H1 (cell line): ENCODE data around the gene TSPEAR. TPM values are rescaled to one million over a fixed set of nuclear protein-coding genes. Genes with fewer than 3 reads are reported as not detected.
A peak's percentile ranks its signal among the peaks of the same experiment; 100 is the strongest.

Experiments
- CTCF ChIA-PET: fragments of 300-600 bp; sonication (Branson Sonifier 250); formaldehyde crosslinking; loops from one replicate; lab custom pipeline; 2021; ENCODE audit not compliant: partially characterized antibody; lab: Charles Lee
- POLR2A ChIA-PET: fragments of 300-600 bp; sonication (Branson Sonifier 250); formaldehyde crosslinking; loops from one replicate; lab custom pipeline; 2021; ENCODE audit warnings: inconsistent platforms; ENCODE audit not compliant: partially characterized antibody; lab: Charles Lee
- DNase-seq, 2 experiments: peaks; one replicate each; pipeline versions ENCODE4 v3.0.0 to v3.0.0-alpha.2; 2010 to 2022; ENCODE audit warnings: low spot score in 2 of 2, low read depth in 1 of 2, mixed read lengths in 1 of 2
- FAIRE-seq: peaks from 2 replicates; lab custom pipeline; 2011; peaks lifted over from hg19 to GRCh38; lab: Jason Lieb, UNC
- H2AFZ ChIP-seq: 2 replicates; pipeline ENCODE4 v1.8.1; 2012; ENCODE audit warnings: low read length, inconsistent platforms
- H2AK5ac ChIP-seq: 2 replicates; pipeline ENCODE4 v1.6.1; 2013; ENCODE audit warnings: low read depth, low read length
- H2BK120ac ChIP-seq: replicated peaks from 2 replicates; pipeline ENCODE3; 2013; ENCODE audit warnings: low read depth, low read length, inconsistent platforms
- H2BK12ac ChIP-seq: 2 replicates; pipeline ENCODE4 v1.6.1; 2013; ENCODE audit warnings: low read depth, low read length
- H2BK15ac ChIP-seq: 2 replicates; pipeline ENCODE4 v1.6.1; 2013; ENCODE audit warnings: low read length
- H2BK20ac ChIP-seq: 2 replicates; pipeline ENCODE4 v1.6.1; 2013; ENCODE audit warnings: low read length
- H2BK5ac ChIP-seq: 2 replicates; pipeline ENCODE4 v1.6.1; 2013; ENCODE audit warnings: low read depth, low read length
- H3K14ac ChIP-seq: 2 replicates; pipeline ENCODE4 v1.6.1; 2013; ENCODE audit warnings: inconsistent platforms; ENCODE audit not compliant: insufficient read length
- H3K18ac ChIP-seq: 2 replicates; pipeline ENCODE4 v1.6.1; 2013; ENCODE audit warnings: low read length; ENCODE audit errors: extremely low read depth
- H3K23ac ChIP-seq: 2 replicates; pipeline ENCODE4 v1.6.1; 2013; ENCODE audit warnings: inconsistent platforms; ENCODE audit not compliant: insufficient read length
- H3K23me2 ChIP-seq: 2 replicates; pipeline ENCODE4 v1.6.1; 2013; ENCODE audit warnings: low read depth, low read length
- H3K27ac ChIP-seq: 2 replicates; pipeline ENCODE4 v1.6.1; 2011; ENCODE audit warnings: low read depth, low read length, inconsistent platforms
- H3K27me3 ChIP-seq, 4 experiments: replicated peaks in 1 of 4; 1 replicate in 1 of 4; 2 replicates in 3 of 4; pipeline versions ENCODE4 v1.6.1 to v1.8.1; 2011 to 2013; ENCODE audit warnings: low read length in 3 of 4, mild to moderate bottlenecking in 3 of 4, inconsistent platforms in 2 of 4, mixed read lengths in 2 of 4, moderate library complexity in 1 of 4; ENCODE audit not compliant: control insufficient read depth in 3 of 4, insufficient read depth in 3 of 4; ENCODE audit errors: extremely low read depth in 1 of 4
- H3K36me3 ChIP-seq, 4 experiments: 2 replicates each; pipeline versions ENCODE4 v1.6.1 to v1.8.1; 2011 to 2013; ENCODE audit warnings: mild to moderate bottlenecking in 4 of 4, low read length in 3 of 4, moderate library complexity in 2 of 4, control low read depth in 1 of 4, inconsistent platforms in 1 of 4; ENCODE audit not compliant: insufficient read depth in 4 of 4, control insufficient read depth in 2 of 4
- H3K4ac ChIP-seq: replicated peaks from 2 replicates; pipeline ENCODE3; 2013; ENCODE audit warnings: low read length, low read depth, mixed read lengths, inconsistent platforms; ENCODE audit not compliant: insufficient read length
- H3K4me1 ChIP-seq, 4 experiments: replicated peaks in 1 of 4; 1 replicate in 1 of 4; 2 replicates in 3 of 4; pipeline versions ENCODE4 v1.6.1 to v1.8.1; 2011 to 2013; ENCODE audit warnings: low read length in 3 of 4, inconsistent platforms in 2 of 4, mixed read lengths in 1 of 4; ENCODE audit not compliant: insufficient read depth in 4 of 4, control insufficient read depth in 3 of 4
- H3K4me2 ChIP-seq, 2 experiments: 2 replicates each; pipeline versions ENCODE4 v1.6.1 to v1.8.1; 2011 to 2013; ENCODE audit warnings: low read depth in 2 of 2, low read length in 2 of 2, control low read depth in 1 of 2, inconsistent platforms in 1 of 2, mild to moderate bottlenecking in 1 of 2; ENCODE audit not compliant: insufficient read depth in 1 of 2
- H3K4me3 ChIP-seq, 4 experiments: fragments of 200-600, 300-600 bp in 1 of 4; sonication (generic), shearing (Covaris generic), sonication (Bioruptor Twin) in 1 of 4; 2 replicates each; pipeline versions ENCODE4 v1.5.1 to v1.8.1; 2011 to 2016; ENCODE audit warnings: low read length in 4 of 4, low read depth in 3 of 4, control low read depth in 2 of 4, inconsistent platforms in 2 of 4, mild to moderate bottlenecking in 2 of 4, mixed read lengths in 1 of 4, moderate library complexity in 1 of 4; ENCODE audit not compliant: insufficient read depth in 2 of 4; ENCODE audit errors: extremely low read depth in 1 of 4
- H3K56ac ChIP-seq: replicated peaks from 2 replicates; pipeline ENCODE3; 2013; ENCODE audit warnings: low read depth, mild to moderate bottlenecking, mixed read lengths, low read length, inconsistent platforms; ENCODE audit not compliant: insufficient read length
- H3K79me1 ChIP-seq: 2 replicates; pipeline ENCODE4 v1.6.1; 2013; ENCODE audit warnings: low read depth, low read length, control low read depth
- H3K79me2 ChIP-seq, 2 experiments: 2 replicates each; pipeline versions ENCODE4 v1.6.1 to v1.8.1; 2012 to 2013; ENCODE audit warnings: low read length in 2 of 2, mild to moderate bottlenecking in 2 of 2, inconsistent platforms in 1 of 2; ENCODE audit not compliant: insufficient read depth in 2 of 2, control insufficient read depth in 1 of 2
- H3K9ac ChIP-seq, 4 experiments: replicated peaks in 1 of 4; 1 replicate in 1 of 4; 2 replicates in 3 of 4; pipeline versions ENCODE4 v1.6.1 to v1.8.1; 2011 to 2013; ENCODE audit warnings: low read depth in 3 of 4, low read length in 3 of 4, control low read depth in 2 of 4, mild to moderate bottlenecking in 2 of 4, moderate library complexity in 2 of 4, inconsistent platforms in 1 of 4; ENCODE audit errors: extremely low read depth in 1 of 4
- H3K9me3 ChIP-seq, 2 experiments: 2 replicates each; pipeline versions ENCODE4 v1.6.1 to v1.8.1; 2012 to 2013; ENCODE audit warnings: mild to moderate bottlenecking in 2 of 2, moderate library complexity in 2 of 2, control low read depth in 1 of 2, inconsistent platforms in 1 of 2, low read depth in 1 of 2, low read length in 1 of 2, mixed read lengths in 1 of 2; ENCODE audit not compliant: insufficient read depth in 2 of 2
- H4K20me1 ChIP-seq, 2 experiments: replicated peaks in 1 of 2; 2 replicates each; pipeline versions ENCODE3 to v1.8.1; 2011 to 2013; ENCODE audit warnings: inconsistent platforms in 2 of 2, low read length in 2 of 2, mild to moderate bottlenecking in 1 of 2; ENCODE audit not compliant: insufficient read depth in 2 of 2, control insufficient read depth in 1 of 2
- H4K5ac ChIP-seq: 2 replicates; pipeline ENCODE4 v1.6.1; 2013; ENCODE audit warnings: low read length, low read depth, mixed read lengths, inconsistent platforms; ENCODE audit not compliant: insufficient read length
- H4K8ac ChIP-seq: 2 replicates; pipeline ENCODE4 v1.8.0; 2013; ENCODE audit warnings: mild to moderate bottlenecking, moderate library complexity, low read length, inconsistent platforms; ENCODE audit not compliant: insufficient read depth; ENCODE audit errors: extremely low read depth
- H4K91ac ChIP-seq: replicated peaks from 2 replicates; pipeline ENCODE3; 2013; ENCODE audit warnings: low read length, mixed read lengths, inconsistent platforms; ENCODE audit not compliant: insufficient read length
- ASH2L ChIP-seq: fragments of 200-600, 300-600 bp; sonication (generic); IDR thresholded peaks from one replicate; pipeline ENCODE4 v1.7.1; 2017; ENCODE audit warnings: low read length
- BACH1 ChIP-seq: IDR thresholded peaks from 2 replicates; pipeline ENCODE4 v1.6.1; 2012; ENCODE audit warnings: low read length, improper control_type of control experiment
- CTBP2 ChIP-seq: IDR thresholded peaks from 2 replicates; pipeline ENCODE4 v1.7.0; 2011; ENCODE audit warnings: borderline replicate concordance, mild to moderate bottlenecking, moderate library complexity, mixed read lengths, low read length; ENCODE audit not compliant: insufficient read depth, insufficient read length
- HDAC6 ChIP-seq: IDR thresholded peaks from one replicate; pipeline ENCODE4 v1.7.1; 2012; ENCODE audit warnings: low read depth, mild to moderate bottlenecking, inconsistent platforms, low read length, moderate library complexity
- NRF1 ChIP-seq: IDR thresholded peaks from 2 replicates; pipeline ENCODE4 v1.6.1; 2011; ENCODE audit warnings: mild to moderate bottlenecking, low read depth, low read length, improper control_type of control experiment
- SAP30 ChIP-seq: fragments of 300-600 bp; sonication (generic); IDR thresholded peaks from 2 replicates; pipeline ENCODE4 v1.7.1; 2012; ENCODE audit warnings: low read length, moderate library complexity, mild to moderate bottlenecking, inconsistent platforms; ENCODE audit not compliant: insufficient read depth, insufficient replicate concordance
- SIRT6 ChIP-seq: IDR thresholded peaks from one replicate; pipeline ENCODE4 v1.7.1; 2012; ENCODE audit warnings: low read length, inconsistent platforms
- SIX5 ChIP-seq: IDR thresholded peaks from 2 replicates; pipeline ENCODE4 v1.6.1; 2011; ENCODE audit warnings: mild to moderate bottlenecking, low read depth, low read length
- WGBS, 2 experiments: shearing (Covaris generic) in 1 of 2; methylation state at CpG; one replicate each; pipeline versions ENCODE4 v1.1.6 to v1.1.7; 2013 to 2015; ENCODE audit warnings: low lambda C conversion rate in 2 of 2, mixed read lengths in 2 of 2, inconsistent platforms in 1 of 2, low coverage in 1 of 2, missing lambda C conversion rate in 1 of 2; ENCODE audit not compliant: insufficient replicate concordance in 2 of 2, insufficient coverage in 1 of 2, insufficient read length in 1 of 2; ENCODE audit errors: extremely low coverage in 1 of 2, missing lambda C conversion rate in 1 of 2; 5-methylcytosine and 5-hydroxymethylcytosine counted together
- polyA plus RNA-seq, 7 experiments: library from polyadenylated mRNA; depleted of rRNA in 3 of 7; stranded (reverse) in 5 of 7; unstranded in 2 of 7; fragments of >200 nt in 5 of 7; fragments of 200-250 nt in 2 of 7; gene quantifications; 1 replicate in 5 of 7; 2 replicates in 1 of 7; 4 replicates in 1 of 7; pipeline versions ENCODE4 v1.2.1 to v1.2.3, GENCODE V29; 2011 to 2013; ENCODE audit warnings: missing spikeins in 2 of 7, mixed read lengths in 2 of 7
- total RNA-seq: library from RNA; stranded (reverse); fragmentation: NEBNext Ultra II Directional; extraction: Animal tissue kit (Norgen Biotek cat#: 25700); gene quantifications from 2 replicates; pipeline ENCODE4 v1.2.1, GENCODE V29; 2021
- TF ChIP-seq, protein P1 (sequence below): IDR thresholded peaks from 2 replicates; pipeline ENCODE4 v1.6.1; 2012; ENCODE audit warnings: inconsistent platforms

Gene TSPEAR
- total and polyA plus RNA-seq, 2 of the 8 experiments (the other 6 are each of a cell fraction or from before 2014, with no cell fraction given) = 0.58 to 0.89 TPM

DNA sequence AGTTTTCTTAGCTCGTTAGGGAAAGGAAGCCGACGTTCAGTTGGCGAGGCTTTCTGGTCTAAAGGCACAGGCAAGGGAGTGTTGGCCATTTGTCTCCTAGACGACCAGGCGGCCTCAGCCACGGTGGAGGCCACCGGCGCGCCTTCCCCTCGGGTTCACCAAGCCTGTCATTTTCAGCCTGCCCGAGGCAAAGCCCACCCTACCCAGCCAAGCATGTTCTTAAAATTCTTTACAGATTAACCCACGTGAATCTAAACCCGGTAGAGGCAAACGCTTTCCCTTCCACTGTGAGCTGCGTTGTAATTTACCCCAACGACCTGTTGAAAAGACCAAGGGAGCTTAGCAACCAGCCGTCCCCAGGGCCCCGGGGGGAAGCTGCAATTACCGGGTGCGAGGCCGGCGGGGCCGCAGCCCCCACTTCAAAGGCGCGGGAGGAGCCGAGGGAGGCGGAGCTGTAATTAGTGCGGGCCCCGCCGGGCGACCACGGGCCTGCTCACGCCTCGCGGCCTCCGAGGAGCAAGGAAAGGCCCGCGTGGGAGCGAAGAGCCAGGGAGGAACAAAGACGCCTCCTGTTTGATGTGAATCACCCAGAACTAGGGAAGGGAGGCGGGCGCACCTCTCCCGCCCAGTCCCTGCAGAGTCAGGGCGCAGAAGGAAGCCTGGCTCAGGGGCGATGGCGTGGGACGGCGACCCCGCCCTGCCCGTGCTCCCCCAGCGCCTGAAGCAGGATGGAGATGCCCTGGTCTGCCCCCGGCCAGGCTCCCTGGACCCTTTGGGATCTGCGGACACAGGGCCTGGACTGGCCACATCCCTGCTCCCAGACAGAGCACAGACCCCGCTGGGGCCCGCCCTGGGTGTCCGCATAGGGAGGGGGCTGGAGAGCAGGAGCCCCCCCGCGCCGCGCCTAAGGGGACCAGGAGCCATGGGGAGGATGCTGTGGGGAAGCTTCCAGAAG lies 12.1 kb upstream of the TSPEAR start:
- Histone ChIP-seq H3K18ac (peak overlapping the region; percentile 51), H4K20me1 (no peaks in the 10 kb centered on the region), H3K9me3 (no peaks in the 10 kb centered on the region; a peak in 1 of 4 replicates), H2BK15ac (0 out of 2 replicates have a peak overlapping the region, but pooled peaks have one; percentile 61), H2BK12ac (peak overlapping the region; percentile 97), H3K23me2 (no peaks in the 10 kb centered on the region; the same call in 1 of the 2 replicates), H3K4me1 (peaks cover 1 to 18% (median 14%) of the 10 kb centered on the region in 4 experiments), H3K4ac (no peak overlapping the region), H2AFZ (peak overlapping the region; percentile 91), H4K91ac (peak overlapping the region; percentile 90), H2BK20ac (peak overlapping the region; percentile 90; the same call in 1 of the 2 replicates), H2BK120ac (peak overlapping the region; percentile 30), H3K56ac (no peak overlapping the region), H3K36me3 (no peaks in the 10 kb centered on the region), H3K23ac (no peak overlapping the region), H3K14ac (no peak overlapping the region), H3K4me2 (peak overlapping the region; percentile 50 to 55), H3K27ac (no peak overlapping the region), H2AK5ac (no peak overlapping the region), H2BK5ac (peak overlapping the region; percentile 24; the same call in 1 of the 2 replicates), H3K4me3 (peak overlapping the region in 2 of 4 experiments; percentile 5 to 33; a peak in 3 of 8 replicates), H3K79me1 (no peaks in the 10 kb centered on the region), H3K79me2 (no peaks in the 10 kb centered on the region), H3K27me3 (peaks cover 0 to 17% (median 9%) of the 10 kb centered on the region in 4 experiments; a peak in 6 of 7 replicates), H4K8ac (peak overlapping the region; percentile 86), H4K5ac (peak overlapping the region; percentile 41), H3K9ac (no peak overlapping the region)
- DNase-seq (peak in 1 of 2 experiments; percentile 62), FAIRE-seq (no peak)
- ChIA-PET POLR2A (interaction anchor here (0.6 to 1.9 kb wide), 6 partner anchors 13 to 78 kb away, joined by 3 to 6 read pairs (median 4); partner anchors contain the start of genes KRTAP10-12, TSPEAR and UBE2G2), CTCF (interaction anchor here (0.6 to 0.9 kb wide), 2 partner anchors 15 to 114 kb away, joined by 3 to 4 read pairs; no protein-coding TSS in a partner anchor)
- WGBS, 2 experiments = 44% methylated on average over 52 of the region's 61 CpGs; no CpG with 5 or more reads in 1 of the 2 experiments
- TF ChIP-seq BACH1 (no peak), SAP30 (no peak), ASH2L (peak; percentile 26), CTBP2 (no peak), HDAC6 (no peak), SIRT6 (no peak), SIX5 (no peak), NRF1 (no peak)
- TF ChIP-seq, protein P1, sequence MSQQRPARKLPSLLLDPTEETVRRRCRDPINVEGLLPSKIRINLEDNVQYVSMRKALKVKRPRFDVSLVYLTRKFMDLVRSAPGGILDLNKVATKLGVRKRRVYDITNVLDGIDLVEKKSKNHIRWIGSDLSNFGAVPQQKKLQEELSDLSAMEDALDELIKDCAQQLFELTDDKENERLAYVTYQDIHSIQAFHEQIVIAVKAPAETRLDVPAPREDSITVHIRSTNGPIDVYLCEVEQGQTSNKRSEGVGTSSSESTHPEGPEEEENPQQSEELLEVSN = peak; percentile 82
